MM.1S (cell line): Measurements from ENCODE around the gene HDAC5.

Source experiments
- DNase-seq: peaks from one replicate; pipeline ENCODE4 v3.0.0-alpha.2; 2015
- H2AFZ ChIP-seq: fragments of 300-600 bp; sonication (generic); 2 replicates; pipeline ENCODE4 v1.6.0; 2016; ENCODE audit warnings: antibody characterized with exemption, low read length
- H3F3A ChIP-seq: fragments of 300-600 bp; sonication (generic); 2 replicates; pipeline ENCODE4 v1.6.1; 2016; ENCODE audit warnings: mild to moderate bottlenecking, antibody characterized with exemption, low read length, moderate library complexity, mixed read lengths; ENCODE audit not compliant: insufficient read depth
- H3K27ac ChIP-seq: fragments of 300-600 bp; sonication (generic); 2 replicates; pipeline ENCODE4 v1.5.1; 2016; ENCODE audit warnings: mild to moderate bottlenecking, low read length
- H3K27me3 ChIP-seq: fragments of 300-600 bp; sonication (generic); replicated peaks from 2 replicates; pipeline ENCODE4 v1.6.0; 2016; ENCODE audit warnings: low read length; ENCODE audit not compliant: insufficient read depth
- H3K36me3 ChIP-seq: fragments of 300-600 bp; sonication (generic); replicated peaks from 2 replicates; pipeline ENCODE4 v1.6.1; 2016; ENCODE audit warnings: mild to moderate bottlenecking, low read length, mixed read lengths; ENCODE audit not compliant: insufficient read depth
- H3K4me1 ChIP-seq: fragments of 300-600 bp; sonication (generic); 2 replicates; pipeline ENCODE4 v1.6.1; 2016; ENCODE audit warnings: low read length, mixed read lengths
- H3K4me2 ChIP-seq: fragments of 300-600 bp; sonication (generic); 2 replicates; pipeline ENCODE4 v1.6.0; 2016; ENCODE audit warnings: low read depth, low read length
- H3K4me3 ChIP-seq: fragments of 300-600 bp; sonication (generic); 2 replicates; pipeline ENCODE4 v1.5.1; 2016; ENCODE audit warnings: low read length, mixed read lengths
- H3K79me2 ChIP-seq: fragments of 300-600 bp; sonication (generic); 2 replicates; pipeline ENCODE4 v1.6.1; 2016; ENCODE audit warnings: mixed run types, low read length, mixed read lengths
- H3K9ac ChIP-seq: fragments of 300-600 bp; sonication (generic); 2 replicates; pipeline ENCODE4 v1.6.1; 2016; ENCODE audit warnings: low read length, mixed read lengths
- H3K9me2 ChIP-seq: fragments of 300-600 bp; sonication (generic); replicated peaks from 2 replicates; pipeline ENCODE4 v1.6.1; 2016; ENCODE audit warnings: mild to moderate bottlenecking, low read length, mixed read lengths; ENCODE audit not compliant: insufficient read depth
- H3K9me3 ChIP-seq: fragments of 300-600 bp; sonication (generic); replicated peaks from 2 replicates; pipeline ENCODE4 v1.6.1; 2016; ENCODE audit warnings: mild to moderate bottlenecking, low read length, mixed read lengths; ENCODE audit not compliant: insufficient read depth
- H4K20me1 ChIP-seq: fragments of 300-600 bp; sonication (generic); 2 replicates; pipeline ENCODE4 v1.6.1; 2016; ENCODE audit warnings: mild to moderate bottlenecking, low read length, moderate library complexity, mixed read lengths; ENCODE audit not compliant: insufficient read depth
- CTCF ChIP-seq: fragments of 300-600 bp; sonication (generic); IDR thresholded peaks from 2 replicates; pipeline ENCODE4 v1.5.1; 2016; ENCODE audit warnings: antibody characterized with exemption, low read length, mixed read lengths
- EZH2 ChIP-seq: fragments of 300-600 bp; sonication (generic); optimal IDR thresholded peaks from 2 replicates; pipeline ENCODE3; 2017; ENCODE audit warnings: low read depth, mild to moderate bottlenecking, antibody characterized with exemption, low read length, mixed read lengths
- EZH2phosphoT487 ChIP-seq: fragments of 300-600 bp; sonication (generic); IDR thresholded peaks from 2 replicates; pipeline ENCODE4 v1.6.1; 2018; ENCODE audit warnings: antibody characterized with exemption, low read length

The HDAC5 gene

GRCh38 chr17:44108440-44109311, 14.8 kb downstream of the HDAC5 start:
- Histone ChIP-seq H3K9me3 (no peaks in the 10 kb centered on the region), H4K20me1 (no peaks in the 10 kb centered on the region), H3K79me2 (peaks cover 95% of the 10 kb centered on the region), H3K36me3 (no peaks in the 10 kb centered on the region), H3K9me2 (no peaks in the 10 kb centered on the region), H3K4me2 (0 out of 2 replicates have a peak overlapping the region, but pooled peaks have one; percentile 85), H3F3A (no peaks in the 10 kb centered on the region), H3K27ac (no peak overlapping the region), H3K4me3 (no peak overlapping the region), H3K27me3 (no peaks in the 10 kb centered on the region), H3K4me1 (peaks cover 22% of the 10 kb centered on the region), H3K9ac (no peak overlapping the region), H2AFZ (no peak overlapping the region)
- no peak for DNase-seq
- no peak for TF ChIP-seq CTCF
- no peak for TF ChIP-seq EZH2phosphoT487

- Histone ChIP-seq H3K36me3 (no peaks in the 10 kb centered on the region), H3K4me1 (peaks cover 16% of the 10 kb centered on the region), H3K27me3 (no peaks in the 10 kb centered on the region), H3K9me3 (no peaks in the 10 kb centered on the region), H3F3A (no peaks in the 10 kb centered on the region), H2AFZ (no peak overlapping the region), H3K79me2 (peaks cover 92% of the 10 kb centered on the region), H3K4me3 (no peak overlapping the region), H3K9ac (no peak overlapping the region), H4K20me1 (no peaks in the 10 kb centered on the region), H3K9me2 (no peaks in the 10 kb centered on the region), H3K4me2 (no peak overlapping the region), H3K27ac (no peak overlapping the region)
- TF ChIP-seq EZH2 = no peak
- TF ChIP-seq EZH2phosphoT487 = no peak
- TF ChIP-seq CTCF = no peak
- DNase-seq = no peak
These were observed 16.6 kb downstream of the HDAC5 start for GRCh38 chr17:44106801-44107200.

GRCh38 chr17:44105941-44106340, 17.5 kb downstream of the HDAC5 start:
- H4K20me1 ChIP-seq = no peaks in the 10 kb centered on the region
- no peak overlapping the region for H3K4me3 ChIP-seq
- peaks cover 89% of the 10 kb centered on the region for H3K79me2 ChIP-seq
- H2AFZ ChIP-seq = no peak overlapping the region
- no peak overlapping the region for H3K27ac ChIP-seq
- H3K9me3 ChIP-seq = no peaks in the 10 kb centered on the region
- DNase-seq = no peak
- H3K27me3 ChIP-seq = no peaks in the 10 kb centered on the region
- no peaks in the 10 kb centered on the region for H3K9me2 ChIP-seq
- no peak for TF ChIP-seq CTCF
- no peak for TF ChIP-seq EZH2phosphoT487
- no peak for TF ChIP-seq EZH2
- no peak overlapping the region for H3K4me2 ChIP-seq
- H3K36me3 ChIP-seq = no peaks in the 10 kb centered on the region
- H3K9ac ChIP-seq = no peak overlapping the region
- H3K4me1 ChIP-seq = peaks cover 11% of the 10 kb centered on the region; the same call in 1 of the 2 replicates
- H3F3A ChIP-seq = no peaks in the 10 kb centered on the region
